Raji (cell line): ENCODE measurements around the gene RHOG.

Source experiments
- POLR2A ChIP-seq: IDR thresholded peaks from 2 replicates; pipeline ENCODE4 v1.6.1; 2011; ENCODE audit warnings: low read depth, low read length, control low read depth; ENCODE audit not compliant: insufficient read depth

RHOG gene

DNA sequence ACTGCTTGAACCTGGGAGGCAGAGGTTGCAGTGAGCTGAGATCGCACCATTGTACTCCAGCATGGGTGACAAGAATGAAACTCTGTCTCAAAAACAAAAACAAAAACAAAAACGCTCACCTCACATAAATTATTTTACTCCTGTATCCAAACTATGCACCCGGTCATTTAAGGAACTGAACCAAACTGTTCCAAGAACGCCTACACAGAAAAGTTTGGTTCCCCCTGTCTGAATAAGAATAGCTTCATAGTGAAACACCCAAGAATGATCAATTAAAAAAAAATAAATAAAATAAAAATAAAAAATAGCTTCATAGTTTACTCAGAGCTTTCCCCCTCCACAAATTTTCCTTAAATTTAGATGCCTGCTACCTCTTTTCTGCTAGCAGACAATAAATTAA is 57.1 kb downstream of the RHOG start:
- TF ChIP-seq POLR2A, result no peak

DNA sequence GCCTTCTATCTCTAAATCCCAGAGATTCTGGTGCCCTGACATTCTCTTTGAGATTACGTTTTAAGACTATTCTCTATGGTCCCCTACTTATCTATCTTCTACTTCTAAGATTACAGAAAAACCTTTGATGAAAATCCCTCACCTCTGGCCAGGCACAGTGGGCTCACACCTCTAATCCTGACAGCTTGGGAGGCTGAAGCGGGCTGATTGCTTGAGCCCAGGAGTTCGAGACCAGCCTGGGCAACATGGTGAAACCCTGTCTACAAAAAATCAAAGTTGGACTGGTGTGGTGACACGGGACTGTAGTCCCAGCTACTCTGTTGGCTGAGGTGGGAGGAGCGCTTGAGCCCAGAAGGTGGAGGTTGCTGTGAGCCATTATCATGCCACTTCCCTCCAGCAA is 57.8 kb downstream of the RHOG start:
- no peak for TF ChIP-seq POLR2A

DNA sequence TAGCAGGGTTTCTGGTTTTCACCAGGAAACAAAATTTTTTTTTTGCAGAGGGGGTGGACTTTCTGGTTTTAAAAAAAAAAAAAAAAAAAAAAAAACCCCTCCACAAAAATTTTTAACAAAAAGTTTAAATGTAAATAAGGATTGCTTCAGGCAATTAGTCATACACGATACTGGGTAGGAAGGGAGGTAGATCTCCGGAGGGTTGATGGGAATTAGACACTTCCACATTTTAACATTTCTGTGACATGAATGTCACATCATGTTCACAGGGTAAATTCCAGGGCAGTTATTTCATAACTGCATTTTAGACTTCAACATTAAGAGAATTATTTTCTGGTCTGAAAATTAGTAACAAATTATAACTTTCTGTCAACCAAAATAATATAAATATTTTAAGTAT is 59.3 kb downstream of the RHOG start:
- no peak for TF ChIP-seq POLR2A
